ENCODE measurements around the gene MTIF3.

GRCh38 chr13:27449081-27449603, 1.2 kb downstream of the MTIF3 start:
- TF ChIP-seq CTCF (IDR thresholded peaks at IDR 0.05): no peak
- no peak for TF ChIP-seq POLR2AphosphoS5 (IDR thresholded peaks at IDR 0.05; ENCODE audit: low read depth, low read length)
- TF ChIP-seq SIN3A (IDR thresholded peaks at IDR 0.05; ENCODE audit: borderline replicate concordance, insufficient read depth, low read depth, low read length): no peak
- no peak for TF ChIP-seq REST (IDR thresholded peaks at IDR 0.05; ENCODE audit: insufficient read depth in 1 of 2, low read depth in 2 of 2, low read length in 1 of 2)

All from Panc1 (cell line).